Neural progenitor cell (in vitro differentiated cells): ENCODE results near the gene SEC14L3.

ENCODE experiments used
- CTCF ChIP-seq: fragments of 200-600 bp; sonication (generic); IDR thresholded peaks from 2 replicates; pipeline ENCODE4 v1.5.1; 2017; ENCODE audit warnings: antibody characterized with exemption, mild to moderate bottlenecking
- EZH2 ChIP-seq: fragments of 200-600 bp; sonication (generic); IDR thresholded peaks from 2 replicates; pipeline ENCODE4 v1.6.1; 2017; ENCODE audit warnings: antibody characterized with exemption, mild to moderate bottlenecking, moderate library complexity
- EZH2phosphoT487 ChIP-seq: fragments of 200-600 bp; sonication (generic); IDR thresholded peaks from 2 replicates; pipeline ENCODE4 v1.6.1; 2017; ENCODE audit warnings: antibody characterized with exemption

- TF ChIP-seq CTCF (no peak), EZH2 (no peak), EZH2phosphoT487 (no peak)
Observed at GRCh38 chr22:30483169-30483568, 11.4 kb upstream of the SEC14L3 start.
